GM19397 (cell line): ENCODE results near the gene TM4SF18.

Experiments
- ATAC-seq: cut with Tn5 transposase; IDR thresholded peaks from one replicate; pipeline ENCODE4 v1.9.1; 2021; ENCODE audit warnings: mild to moderate bottlenecking, moderate library complexity; ENCODE audit not compliant: unreplicated experiment

TM4SF18 gene

DNA sequence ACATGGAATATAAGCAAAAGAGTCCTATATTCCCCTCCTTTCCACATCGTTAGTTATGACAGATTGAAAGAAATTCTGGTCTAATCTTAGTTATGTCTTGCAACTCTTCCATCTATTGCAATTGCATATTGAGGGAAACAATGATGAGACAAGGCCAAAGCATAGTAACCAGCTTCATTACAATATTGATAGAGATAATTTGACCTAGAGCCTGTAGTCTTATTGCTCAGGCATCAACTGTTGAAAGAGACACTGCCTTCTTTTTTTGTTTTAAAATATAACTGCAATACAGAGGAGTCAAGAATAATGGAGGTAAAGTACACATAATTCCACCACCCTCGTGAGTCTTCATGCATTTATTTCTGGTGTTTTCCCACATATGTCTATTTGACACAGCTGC is 2.0 kb downstream of the TM4SF18 start:
- ATAC-seq = no peak

DNA sequence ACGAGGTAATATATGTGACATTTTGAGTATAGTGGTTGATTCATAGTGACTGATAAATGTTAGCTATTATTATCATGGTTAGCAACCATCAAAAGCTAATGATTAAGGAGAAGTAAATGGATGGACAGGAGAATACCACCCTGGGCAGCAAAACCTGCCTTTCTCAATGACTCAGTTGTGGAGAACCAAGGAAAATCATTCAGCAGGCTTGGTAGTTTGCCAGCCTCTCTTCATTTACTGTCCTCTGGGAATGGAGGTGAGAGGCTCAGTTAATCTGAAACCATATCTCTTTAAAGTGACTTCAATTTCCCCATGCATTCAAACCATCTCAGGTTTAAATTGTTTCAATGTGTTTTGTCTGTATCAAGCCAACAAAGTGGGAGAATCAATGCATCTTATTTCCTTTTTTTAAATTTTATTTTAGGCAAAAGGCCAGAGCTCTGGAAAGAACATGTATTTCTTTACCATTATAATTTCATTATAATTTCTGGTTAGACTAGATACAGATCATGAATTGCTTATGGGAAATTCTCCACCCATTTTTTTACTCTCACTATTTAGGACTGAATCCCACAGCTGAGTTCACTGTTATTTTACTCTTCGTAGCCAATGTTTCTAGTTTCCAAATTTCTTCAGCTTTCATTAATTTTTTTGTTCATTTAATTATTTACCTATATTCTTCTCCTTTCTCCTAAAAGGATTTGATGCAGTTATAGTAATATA is 2.7 kb downstream of the TM4SF18 start:
- no peak for ATAC-seq

GRCh38 chr3:149327156-149327555 is 6.3 kb downstream of the TM4SF18 start:
- ATAC-seq = no peak

- ATAC-seq = no peak
Observed at GRCh38 chr3:149325581-149325980, 7.9 kb downstream of the TM4SF18 start.

GRCh38 chr3:149324332-149324731 is 9.1 kb downstream of the TM4SF18 start:
- ATAC-seq = no peak

GRCh38 chr3:149321640-149322039 is 11.8 kb downstream of the TM4SF18 start:
- ATAC-seq = no peak

- ATAC-seq = no peak
Observed at GRCh38 chr3:149321136-149321535, 12.3 kb downstream of the TM4SF18 start.

- no peak for ATAC-seq
Observed at GRCh38 chr3:149319750-149320149, 13.7 kb downstream of the TM4SF18 start.

- ATAC-seq = no peak
Observed at GRCh38 chr3:149317072-149317471, 16.4 kb downstream of the TM4SF18 start.

GRCh38 chr3:149316437-149316836 is 17.0 kb downstream of the TM4SF18 start:
- ATAC-seq = no peak

DNA sequence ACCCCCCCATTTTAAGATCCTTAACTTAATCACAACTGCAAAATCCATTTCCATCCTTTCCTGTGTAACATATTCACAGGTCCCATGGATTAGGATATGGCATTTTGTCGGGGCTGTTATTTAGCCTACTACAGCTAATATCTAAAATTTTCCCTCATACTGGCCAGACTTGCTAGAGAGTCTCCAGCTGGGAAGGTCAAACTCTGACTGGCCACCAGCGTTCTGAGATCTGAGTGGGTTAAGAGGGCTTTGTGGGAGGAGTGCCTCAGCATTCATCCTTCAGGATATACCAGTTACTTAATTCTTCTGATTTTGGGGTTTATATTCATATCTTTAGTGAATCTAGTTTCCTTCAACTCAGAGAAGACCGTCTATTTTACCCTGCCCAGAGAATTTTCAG is 17.7 kb downstream of the TM4SF18 start:
- ATAC-seq = no peak

GRCh38 chr3:149314807-149315578 is 18.4 kb downstream of the TM4SF18 start:
- no peak for ATAC-seq

DNA sequence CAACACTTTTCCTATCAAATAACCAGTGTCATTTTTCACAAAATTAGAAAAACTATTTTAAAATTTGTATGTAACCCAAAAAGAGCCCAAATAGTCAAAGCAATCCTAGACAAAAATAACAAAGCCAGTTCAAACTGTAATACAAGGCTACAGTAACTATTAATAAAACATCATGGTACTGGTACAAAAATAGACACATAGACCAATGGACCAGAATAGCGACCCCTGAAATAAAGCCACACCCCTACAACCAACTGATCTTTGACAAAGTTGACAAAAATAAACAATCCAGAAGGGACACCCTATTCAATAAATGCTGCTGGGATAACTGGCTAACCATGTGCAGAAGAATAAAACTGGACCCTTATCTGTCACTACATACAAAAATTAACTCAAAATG is 19.9 kb downstream of the TM4SF18 start:
- no peak for ATAC-seq

- ATAC-seq = no peak
Observed at GRCh38 chr3:149310796-149311534, 22.5 kb downstream of the TM4SF18 start.

- ATAC-seq = no peak
Observed at GRCh38 chr3:149307435-149307783, 26.0 kb downstream of the TM4SF18 start.

- ATAC-seq = no peak
Observed at GRCh38 chr3:149306751-149307434, 26.5 kb downstream of the TM4SF18 start.

DNA sequence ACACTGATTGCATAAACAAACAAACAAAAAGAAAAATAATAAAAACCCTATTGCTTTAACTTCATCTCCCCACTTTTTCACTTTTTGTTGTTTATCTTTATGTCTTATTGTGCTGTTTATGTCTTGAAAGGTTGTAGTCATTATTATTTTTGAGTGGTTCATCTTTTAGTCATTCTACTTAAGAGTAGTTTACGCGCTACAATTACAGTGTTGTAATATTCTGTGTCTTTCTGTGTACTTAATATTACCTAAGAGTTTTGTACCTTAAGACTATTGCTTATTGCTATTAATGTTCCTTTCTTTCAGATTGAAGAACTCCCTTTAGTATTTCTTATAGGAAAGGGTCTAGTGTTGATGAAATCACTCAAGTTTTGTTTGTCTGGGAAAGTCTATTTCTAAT is 28.1 kb downstream of the TM4SF18 start:
- ATAC-seq = no peak

- no peak for ATAC-seq
Observed at GRCh38 chr3:149299938-149300801, 33.3 kb downstream of the TM4SF18 start.

DNA sequence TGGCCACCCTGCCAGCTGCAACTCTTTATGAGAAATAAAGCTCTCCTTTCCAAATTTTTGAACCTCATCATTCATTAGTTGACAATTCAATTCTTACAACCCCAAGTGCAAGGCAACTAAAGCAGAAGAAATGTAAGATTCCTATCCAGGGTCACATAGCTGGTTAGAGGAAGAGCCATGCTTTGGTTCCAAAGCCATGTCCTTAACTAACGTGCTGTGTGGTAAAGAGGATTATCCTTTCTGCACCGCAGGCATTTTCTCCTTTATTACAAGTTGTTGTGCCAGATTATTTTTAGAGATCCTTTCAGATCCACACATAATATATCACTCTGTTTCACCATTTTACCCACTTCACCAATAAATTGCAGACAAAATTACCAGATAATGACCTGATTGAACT is 36.5 kb downstream of the TM4SF18 start:
- no peak for ATAC-seq

GRCh38 chr3:149292666-149293065 is 40.8 kb downstream of the TM4SF18 start:
- ATAC-seq = no peak
